GM19452 (cell line): Measurements from ENCODE around the gene PROSER2.

Experiments used
- ATAC-seq: cut with Tn5 transposase; IDR thresholded peaks from one replicate; pipeline ENCODE4 v1.9.1; 2021; ENCODE audit not compliant: unreplicated experiment

The PROSER2 gene

DNA sequence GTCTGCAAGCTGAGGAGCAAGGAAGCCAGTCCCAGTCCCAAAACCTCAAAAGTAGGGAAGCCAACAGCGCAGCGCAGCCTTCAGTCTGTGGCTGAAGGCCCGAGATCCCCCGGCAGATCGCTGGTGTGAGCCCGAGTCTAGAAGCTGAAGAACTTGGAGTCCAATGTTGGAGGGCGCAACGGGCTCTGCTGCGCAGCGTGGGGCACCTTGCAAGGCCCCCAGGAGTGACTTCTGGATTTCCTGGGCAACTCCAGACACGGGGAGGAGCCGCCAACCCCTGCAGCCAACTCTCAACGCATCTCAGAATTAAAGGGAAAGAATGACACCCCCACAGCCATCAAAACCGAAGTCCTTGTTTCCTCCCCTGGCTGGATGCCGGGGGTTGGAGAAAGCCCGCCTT, 18.8 kb upstream of the PROSER2 start:
- ATAC-seq = no peak

DNA sequence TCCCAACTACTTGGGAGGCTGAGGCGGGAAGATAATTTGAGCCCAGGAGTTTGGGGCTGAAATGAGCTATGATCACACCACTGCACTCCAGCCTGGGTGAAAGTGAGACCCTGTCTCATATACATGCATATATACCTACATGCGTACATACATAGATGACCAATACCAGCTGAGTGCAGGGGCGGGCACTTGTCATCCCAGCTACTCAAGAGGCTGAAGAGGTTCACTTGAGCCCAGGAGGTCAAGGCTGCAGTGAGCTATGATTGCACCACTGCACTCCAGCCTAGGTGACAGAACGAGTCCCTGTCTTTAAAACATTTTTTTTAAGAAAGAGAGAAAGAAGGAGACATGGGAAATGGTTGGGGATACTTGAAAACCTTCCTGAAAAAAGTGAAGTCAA, 17.4 kb upstream of the PROSER2 start:
- no peak for ATAC-seq

DNA sequence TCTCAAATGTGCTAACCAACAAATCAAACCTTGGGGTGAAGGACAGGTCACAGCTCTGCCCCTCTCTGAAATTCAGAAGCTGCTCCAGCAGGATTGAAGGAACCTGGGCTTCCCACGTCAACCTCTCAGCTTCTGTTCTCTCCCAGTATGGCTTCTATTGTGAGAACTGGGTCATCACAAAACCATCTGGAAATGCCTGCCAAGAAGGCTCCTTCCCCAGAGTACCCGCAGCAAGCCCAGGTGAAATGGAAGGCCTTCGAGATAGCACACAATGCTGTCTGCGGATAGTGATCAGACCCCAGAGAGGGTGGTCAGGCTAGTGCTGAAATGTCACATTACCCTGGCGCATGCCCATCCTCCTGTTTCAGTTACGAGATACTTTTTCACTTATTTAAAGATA, 16.4 kb upstream of the PROSER2 start:
- no peak for ATAC-seq

DNA sequence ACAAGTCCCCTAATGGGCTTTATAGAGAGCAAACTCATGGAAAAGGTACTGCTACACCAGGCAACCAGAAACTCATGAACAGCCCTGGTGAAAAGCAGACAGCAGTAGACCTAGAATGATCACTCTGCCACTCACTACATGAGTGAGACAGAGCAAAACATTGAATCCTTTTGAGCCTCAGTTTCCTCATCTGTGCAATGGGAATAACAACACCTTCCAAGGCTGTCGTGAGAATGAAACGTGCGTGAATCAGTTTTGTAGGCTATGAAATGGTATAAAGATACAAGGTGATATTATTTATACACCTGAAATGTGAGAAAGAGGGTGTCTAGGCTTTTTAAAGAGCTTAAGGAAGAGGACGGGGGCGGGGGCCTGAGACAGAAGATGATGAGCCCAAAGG, 14.3 kb upstream of the PROSER2 start:
- no peak for ATAC-seq

DNA sequence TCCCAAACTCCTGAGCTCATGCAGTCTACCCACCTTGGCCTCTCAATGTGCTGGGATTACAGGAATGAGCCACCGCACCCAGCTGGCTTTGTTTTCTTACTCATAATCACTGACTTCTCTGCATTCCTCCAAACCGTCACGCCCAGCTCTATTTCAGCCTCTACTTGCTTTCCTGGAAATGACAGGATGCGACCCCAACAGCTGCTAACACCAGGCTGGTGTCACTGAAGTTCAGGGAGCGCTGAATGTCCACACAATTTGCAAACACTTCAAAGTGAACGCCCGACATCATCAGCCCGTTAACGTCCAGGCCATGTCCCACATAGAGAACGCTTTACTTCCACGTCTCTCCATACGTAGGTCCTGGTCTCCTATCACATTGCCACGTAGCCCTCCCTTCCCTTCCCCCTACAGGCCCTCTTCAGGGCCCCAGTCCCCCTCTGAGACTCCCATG, 12.8 kb upstream of the PROSER2 start:
- no peak for ATAC-seq

DNA sequence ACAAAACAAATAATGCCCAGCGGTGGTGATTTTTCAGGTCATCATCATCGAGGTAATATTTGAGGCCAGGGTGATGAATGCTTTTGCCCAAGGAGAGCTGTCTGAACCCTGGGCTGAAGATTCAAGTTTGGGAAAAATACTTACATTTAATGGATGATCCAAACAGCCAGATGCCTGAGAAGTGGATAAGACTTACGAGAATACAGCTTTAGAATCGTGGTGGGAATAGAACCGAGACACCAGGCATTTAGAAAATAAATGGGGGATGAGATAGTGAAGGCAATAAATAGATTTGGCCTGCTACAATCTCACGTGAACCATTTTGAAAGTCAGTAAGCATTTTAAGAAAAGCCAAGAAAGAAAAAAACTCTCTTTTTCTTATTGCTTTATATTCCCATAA, 12.2 kb upstream of the PROSER2 start:
- no peak for ATAC-seq

DNA sequence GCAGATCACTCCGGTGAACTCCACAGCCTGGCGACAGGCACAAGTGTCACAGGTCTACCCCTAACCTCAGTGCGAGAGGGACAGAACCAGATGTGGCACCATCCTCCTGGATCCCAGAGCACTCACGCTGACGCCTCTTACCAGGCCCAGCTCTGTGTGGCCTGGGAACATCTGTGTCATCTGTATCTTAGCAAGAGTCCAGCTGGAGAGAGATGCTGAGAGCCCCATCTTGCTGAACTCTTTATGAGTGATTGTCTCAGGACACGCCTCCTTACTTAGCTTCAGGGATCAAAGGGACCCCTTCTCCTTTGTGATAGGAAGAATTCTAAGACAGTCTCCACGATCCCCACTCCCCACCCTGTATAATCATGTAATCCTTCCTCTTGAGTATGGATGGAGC, 10.0 kb upstream of the PROSER2 start:
- ATAC-seq = no peak

DNA sequence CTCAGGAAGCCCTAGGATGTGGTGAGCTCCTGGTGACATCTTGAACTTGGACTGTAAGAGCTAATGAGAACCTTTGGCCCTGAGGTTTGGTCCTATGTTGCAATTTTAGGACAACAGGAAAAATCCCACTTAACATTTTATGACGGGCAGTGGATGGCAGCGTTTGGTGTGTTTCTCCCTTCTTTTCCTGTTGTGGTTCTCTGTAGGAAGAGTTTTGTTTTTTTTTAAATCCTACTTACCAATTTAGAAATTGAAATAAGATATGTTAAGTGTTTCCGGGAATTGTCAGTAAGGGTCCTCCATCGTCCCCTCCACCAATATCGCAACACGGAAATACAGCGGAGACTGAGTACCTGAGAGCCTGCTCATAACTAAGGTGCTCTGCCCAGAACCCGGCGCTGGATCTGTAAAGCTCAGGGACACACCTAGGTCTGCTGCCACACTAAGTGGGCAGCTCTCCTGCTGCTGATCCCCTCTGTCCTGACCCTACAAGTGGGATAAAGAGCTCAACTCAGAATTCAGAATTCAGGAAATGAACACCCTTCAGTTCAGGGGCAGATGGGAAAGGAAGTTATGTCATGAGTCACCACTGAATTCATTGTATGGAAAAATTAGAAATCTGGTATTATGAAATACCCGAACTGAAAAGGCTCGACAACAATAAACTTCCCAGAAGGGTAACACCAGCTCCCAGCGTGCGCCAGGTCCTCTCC, 9.1 kb upstream of the PROSER2 start:
- ATAC-seq = no peak

DNA sequence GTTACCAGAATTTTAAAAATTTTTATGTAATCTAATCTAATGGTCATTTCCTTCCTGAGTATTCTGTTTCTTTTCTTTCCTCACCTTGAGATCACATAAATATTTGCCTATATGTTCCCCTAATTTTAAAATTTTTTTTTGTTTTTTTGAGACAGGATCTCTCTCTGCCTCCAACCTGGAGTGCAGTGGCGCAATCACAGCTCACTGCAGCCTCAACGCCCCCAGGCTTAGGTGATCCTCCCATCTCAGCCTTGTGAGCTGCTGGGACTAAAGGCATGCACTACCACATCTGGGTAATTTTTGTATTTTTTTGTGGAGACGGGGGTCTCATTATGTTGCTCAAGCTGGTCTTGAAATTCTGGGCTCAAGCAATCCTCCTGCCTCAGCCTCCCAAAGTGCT, 4.1 kb upstream of the PROSER2 start:
- no peak for ATAC-seq

DNA sequence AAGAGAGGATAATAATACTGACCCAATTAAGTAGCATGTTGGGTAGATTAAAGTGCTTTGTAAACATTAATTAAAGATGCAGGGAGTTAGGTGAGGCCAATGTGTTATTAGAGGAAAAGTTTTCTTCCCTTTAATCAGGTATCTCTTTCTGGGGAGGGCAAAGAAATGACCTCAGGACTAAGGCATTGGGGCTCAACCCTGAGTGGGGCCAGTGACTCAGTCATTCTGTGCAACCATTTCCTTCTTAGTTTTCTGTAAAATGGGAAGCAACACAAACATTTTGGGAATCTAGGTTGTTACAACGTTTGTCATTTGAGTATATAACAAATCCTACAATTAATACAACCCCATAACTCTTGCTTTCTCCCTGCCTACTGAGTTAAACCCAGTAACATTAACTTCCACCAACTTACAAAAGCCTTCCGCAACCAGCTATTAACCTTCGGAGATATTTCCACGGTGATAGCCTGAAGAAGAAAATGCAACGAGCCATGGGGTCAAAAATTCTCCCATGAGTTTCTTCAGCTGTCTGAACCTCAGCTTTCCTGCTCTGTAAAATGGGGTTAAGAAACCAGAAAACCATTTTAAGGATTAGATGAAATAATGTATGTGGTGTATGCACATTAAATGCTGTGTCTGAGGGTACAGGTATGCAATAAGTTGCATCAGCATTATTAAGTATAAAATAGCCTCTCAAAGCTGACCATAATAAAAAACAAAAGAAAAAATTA, 965 bp upstream of the PROSER2 start:
- ATAC-seq = no peak

DNA sequence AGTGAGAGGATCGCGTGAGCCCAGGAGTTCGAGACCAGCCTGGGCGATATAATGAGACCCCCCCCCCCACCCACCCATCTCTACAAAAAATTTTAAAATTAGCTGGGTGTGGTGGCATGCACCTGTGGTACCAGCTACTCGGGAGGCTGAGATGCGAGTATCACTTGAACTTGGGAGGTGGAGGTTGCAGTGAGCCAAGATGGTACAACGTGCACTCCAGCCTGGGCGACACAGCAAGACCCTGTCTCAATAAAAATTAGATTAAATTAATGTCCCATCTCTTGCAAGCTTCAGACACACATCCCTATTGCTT, 391 bp upstream of the PROSER2 start:
- no peak for ATAC-seq

DNA sequence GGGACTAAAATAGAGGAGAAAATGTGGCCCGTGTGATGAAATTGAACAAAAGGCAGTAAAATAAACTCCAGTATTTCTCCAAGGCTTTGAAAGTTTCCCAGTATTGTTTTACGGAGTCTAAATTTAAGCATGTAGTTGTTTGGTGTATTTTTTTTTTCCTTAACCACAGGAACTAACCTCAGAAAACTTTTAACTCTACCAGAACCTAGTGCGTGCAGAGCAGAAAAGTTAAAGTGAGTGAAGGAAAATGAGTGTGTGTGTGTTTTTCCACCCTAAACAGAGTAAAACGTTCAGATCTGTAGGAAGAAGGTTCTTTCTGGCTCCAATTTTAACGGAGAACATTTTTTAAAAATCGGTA, 812 bp downstream of the PROSER2 start:
- ATAC-seq = no peak

DNA sequence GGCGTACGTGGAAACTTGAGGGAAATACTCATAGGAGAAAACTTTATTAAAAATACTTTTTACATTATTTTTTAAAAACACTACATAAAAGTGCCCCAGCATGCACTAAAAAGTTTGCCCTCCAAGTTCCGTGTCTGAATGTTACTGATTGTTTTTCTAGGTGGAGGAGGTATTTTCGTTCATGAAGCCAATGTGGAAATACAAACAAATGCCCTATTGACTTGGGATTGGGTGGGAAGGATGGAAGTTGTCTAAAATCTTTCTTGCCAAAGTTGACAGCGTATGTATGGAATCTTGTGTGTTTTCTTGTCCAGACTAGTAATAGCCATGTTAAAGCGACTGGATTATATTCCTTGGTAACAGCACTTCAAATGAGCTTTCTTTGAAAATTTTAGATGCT, 1.2 kb downstream of the PROSER2 start:
- ATAC-seq = no peak

DNA sequence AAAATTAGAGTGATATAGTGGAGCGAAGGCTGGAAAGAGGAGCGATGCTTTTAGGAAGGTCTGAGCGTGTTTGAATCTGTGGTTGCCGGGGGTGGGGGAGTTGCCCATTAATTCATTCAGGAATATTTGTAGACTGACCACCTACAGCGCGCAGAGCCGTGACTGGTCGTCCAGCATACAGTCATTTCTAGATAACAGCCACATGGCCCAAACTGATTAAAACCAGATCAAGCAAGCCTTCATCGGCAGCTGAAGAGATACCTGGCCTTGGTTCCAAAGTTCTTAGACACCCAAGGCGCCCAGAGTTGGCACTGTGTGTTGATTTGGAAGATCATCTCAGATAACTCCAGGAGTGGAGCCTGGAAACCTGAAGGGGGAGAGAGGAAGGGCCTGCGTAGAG, 1.7 kb downstream of the PROSER2 start:
- no peak for ATAC-seq

DNA sequence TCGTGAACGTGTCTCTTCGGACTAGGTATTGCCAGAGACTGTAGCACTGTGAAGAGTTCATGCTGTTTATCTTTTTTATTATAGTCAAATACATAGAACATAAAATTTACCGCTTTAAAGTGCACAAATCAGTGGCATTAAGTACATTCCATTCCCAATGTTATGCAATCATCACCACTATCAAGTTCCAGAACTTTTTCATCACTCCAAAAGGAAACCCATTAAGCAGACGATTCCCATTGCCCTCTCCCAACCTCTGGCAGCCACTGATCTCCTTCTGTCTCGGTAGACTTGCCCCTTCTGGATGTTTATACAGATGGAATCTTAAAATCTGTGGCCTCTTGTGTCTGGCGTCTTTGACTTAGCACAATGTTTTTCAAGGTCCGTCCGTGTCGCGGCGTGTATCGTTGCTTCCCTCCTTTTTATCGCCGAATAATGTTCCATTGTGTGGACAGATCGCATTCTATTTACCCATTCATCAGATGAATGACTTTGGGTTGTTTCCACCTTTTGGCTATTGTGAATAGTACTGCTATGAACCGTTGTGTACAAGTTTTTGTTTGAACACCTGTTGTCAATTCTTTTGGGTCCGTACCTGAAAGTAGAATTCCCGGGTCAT, 2.7 kb downstream of the PROSER2 start:
- no peak for ATAC-seq

DNA sequence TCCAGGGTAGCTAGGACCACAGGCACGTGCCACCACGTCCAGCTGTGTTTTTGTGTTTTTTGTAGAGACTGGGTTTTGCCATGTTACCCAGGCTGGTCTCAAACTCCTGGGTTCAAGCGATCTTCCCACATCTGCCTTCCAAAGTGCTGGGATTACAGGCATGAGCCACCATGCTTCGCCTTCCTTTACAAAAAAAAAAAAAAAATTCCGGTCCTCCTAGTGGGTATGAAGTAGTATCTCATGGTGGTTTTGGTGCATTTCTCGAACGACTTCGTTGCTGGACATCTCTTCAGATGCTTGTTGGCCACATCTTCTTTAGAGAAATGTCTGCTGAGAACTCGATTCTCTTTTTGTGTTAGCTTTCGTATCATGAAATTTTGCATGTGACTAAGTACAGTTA, 3.9 kb downstream of the PROSER2 start:
- ATAC-seq = no peak

DNA sequence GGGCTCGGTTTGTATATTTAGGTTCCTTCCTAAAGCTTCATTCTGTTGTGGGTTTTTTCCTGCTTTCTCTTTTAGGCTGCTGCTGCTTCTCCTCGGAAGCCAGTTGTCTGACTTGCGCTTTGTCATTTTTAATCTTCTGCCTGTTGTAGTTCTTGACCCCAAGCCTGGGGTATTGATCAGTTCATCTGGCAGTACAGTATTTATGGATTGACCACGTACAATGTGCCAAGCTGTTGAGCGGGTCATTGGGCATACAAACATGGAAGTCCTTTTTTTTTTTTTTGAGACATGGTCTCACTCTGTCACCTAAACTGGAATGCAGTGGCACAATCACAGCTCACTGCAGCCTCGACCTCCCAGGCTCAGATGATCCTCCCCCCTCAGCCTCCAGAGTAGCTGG, 4.3 kb downstream of the PROSER2 start:
- no peak for ATAC-seq

DNA sequence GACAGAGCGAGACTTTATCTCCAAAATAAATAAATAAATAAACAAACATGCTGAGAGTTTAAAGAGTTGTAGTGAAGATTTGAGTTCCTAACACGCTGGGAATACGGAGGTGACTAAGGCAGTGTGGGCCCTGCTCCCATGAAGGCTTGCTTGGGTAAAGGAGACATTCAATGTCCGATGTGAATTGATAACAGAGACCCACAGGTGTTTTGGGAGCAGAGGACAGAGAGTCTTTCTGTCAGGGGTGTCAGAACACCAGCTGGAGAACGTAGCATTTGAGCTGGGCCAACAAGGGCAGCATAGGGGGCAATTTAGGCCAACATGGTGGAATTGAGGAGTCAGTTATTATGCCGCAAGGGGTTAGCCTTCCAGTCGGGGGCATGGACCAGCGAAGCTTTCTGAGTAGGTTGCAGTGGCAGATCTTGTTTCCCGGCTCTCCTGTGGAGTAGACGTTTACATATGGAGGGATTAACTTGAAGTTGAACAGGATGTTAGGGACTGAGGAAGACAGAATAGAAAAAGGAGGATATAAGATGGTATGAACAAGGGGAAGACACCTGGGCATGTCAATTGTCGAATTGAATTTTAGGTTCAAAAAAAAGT, 5.6 kb downstream of the PROSER2 start:
- no peak for ATAC-seq

DNA sequence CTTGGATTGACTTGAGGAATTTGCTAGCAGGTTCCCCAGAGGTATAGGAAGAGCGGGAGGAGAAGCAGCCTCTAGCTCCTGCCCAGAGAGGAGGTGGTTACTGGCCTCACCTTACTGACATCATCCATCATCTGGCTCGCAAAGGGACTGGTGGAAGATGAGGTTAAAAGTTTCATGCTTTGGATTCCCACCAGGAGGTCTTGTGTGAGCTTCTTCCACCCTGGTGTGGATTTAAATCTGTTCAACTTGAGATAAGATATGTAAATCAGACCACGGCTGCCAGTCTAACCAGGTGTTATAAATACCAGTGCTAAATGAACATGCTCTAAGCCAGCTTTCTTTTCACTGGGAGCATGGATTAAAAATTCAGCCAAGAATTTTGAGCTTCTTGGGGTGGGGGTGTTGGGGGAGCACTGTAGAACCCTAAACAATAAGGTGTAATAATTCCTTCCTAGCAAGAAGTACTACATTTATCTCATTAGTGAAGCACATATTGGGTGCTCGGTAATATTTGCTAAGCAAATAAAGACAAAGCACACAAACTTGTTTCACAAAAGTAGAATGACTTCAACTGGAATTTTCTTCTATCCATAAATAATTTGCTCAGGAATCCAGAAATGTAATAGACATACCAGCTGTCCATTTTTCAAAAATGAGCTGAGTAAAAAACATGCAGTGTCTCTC, 7.8 kb downstream of the PROSER2 start:
- ATAC-seq = no peak

DNA sequence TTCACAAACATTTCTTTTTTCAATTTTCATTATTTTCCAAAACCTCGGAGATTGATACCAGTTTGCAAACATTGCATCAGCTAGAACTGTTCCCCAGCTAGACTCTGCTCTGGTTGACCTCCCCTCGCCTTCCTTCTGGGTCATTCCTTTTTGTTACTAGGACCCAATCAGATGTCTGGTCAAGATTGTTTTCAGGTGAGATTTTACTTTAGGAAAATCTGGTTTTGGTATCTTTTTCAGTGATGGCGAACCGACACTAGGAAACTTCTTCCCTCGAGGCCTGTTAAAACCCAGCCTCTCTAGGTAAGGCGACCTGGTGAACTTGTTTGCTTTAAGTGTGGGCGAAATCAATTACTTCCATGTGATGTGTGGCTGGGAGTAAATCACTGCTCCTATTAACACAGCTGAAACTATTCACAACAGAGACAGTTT, 8.4 kb downstream of the PROSER2 start:
- no peak for ATAC-seq

DNA sequence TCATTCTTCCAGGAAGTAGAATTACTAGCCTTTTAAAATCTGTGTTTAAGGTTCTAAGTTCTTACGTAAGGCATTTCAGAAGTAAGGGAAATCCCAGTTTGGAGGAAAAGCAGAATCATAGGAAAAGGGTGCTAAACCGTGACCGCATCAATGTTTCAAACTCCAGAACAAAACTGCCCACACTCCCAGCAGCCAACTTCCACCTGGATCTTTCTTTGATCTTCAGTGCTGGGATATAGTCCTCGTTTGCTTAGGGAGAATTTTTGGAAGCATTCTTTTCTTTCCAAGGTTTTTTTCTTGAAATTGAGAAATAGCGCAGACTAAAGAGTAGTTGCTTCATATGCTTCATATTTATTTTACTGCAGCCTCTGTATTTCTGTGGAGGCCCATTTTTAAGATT, 8.9 kb downstream of the PROSER2 start:
- ATAC-seq = no peak

DNA sequence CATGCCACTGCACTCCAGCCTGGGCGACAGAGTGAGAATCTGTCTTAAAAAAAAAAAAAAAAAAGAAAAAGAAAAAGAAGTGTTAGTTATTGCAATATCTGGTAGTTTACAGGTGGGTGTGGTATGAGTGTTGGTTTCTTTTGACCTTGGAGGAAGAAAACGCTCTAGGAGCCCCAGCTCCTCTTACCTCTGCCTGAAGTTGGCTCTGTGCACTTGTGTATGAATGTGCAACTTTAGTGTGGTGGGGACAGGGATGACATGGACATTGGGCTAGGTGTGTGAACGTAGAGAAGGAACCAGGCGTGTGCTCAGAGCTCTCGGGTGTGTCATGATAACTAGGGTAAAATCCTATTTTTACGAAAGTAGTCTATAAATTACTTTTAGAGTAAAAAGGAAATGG, 11.9 kb downstream of the PROSER2 start:
- ATAC-seq = no peak
